ENCODE results near the gene SOX10. TPM values are rescaled to one million over a fixed set of nuclear protein-coding genes. Genes with fewer than 3 reads are reported as not detected.
A peak's percentile ranks its signal among the peaks of the same experiment; 100 is the strongest.

The SOX10 gene
- total RNA-seq, 2 experiments from 2014 or later = not detected

DNA sequence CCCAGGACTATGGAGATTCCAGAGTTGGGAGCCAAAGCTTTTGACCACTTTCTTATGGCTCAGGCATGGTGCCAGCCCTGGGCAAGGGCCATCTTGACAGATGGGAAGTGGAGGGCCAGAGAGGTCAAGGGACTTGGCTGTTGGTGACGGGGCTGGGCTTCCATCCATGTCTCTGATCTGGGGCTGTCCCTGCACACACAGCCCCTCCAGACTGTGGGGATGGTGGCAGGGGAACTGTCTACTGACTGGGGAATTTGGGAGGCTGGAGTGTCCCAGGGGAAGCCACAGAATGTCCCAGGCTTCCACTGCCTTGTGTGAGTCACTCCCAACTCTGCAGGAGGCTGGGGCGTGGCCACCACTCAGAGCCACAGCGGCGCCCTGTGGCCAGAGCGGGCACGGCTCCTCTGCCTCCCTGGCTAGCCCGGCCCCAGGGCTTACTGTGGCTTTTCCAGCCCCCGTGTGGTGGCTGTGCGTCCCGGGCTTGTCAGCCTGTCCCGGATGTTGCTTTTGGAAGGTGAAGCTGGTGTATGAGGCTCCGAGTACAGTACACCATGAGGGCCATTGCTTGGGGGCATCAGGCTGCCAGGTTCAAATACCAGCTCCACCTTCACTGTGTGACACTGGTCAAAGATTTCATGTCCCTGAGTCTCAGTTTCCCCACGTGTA, 50.5 kb downstream of the SOX10 start:
- no peaks in the 10 kb centered on the region for H3K27me3 Mint-ChIP-seq
- POLR2A ChIA-PET = no interaction called here

DNA sequence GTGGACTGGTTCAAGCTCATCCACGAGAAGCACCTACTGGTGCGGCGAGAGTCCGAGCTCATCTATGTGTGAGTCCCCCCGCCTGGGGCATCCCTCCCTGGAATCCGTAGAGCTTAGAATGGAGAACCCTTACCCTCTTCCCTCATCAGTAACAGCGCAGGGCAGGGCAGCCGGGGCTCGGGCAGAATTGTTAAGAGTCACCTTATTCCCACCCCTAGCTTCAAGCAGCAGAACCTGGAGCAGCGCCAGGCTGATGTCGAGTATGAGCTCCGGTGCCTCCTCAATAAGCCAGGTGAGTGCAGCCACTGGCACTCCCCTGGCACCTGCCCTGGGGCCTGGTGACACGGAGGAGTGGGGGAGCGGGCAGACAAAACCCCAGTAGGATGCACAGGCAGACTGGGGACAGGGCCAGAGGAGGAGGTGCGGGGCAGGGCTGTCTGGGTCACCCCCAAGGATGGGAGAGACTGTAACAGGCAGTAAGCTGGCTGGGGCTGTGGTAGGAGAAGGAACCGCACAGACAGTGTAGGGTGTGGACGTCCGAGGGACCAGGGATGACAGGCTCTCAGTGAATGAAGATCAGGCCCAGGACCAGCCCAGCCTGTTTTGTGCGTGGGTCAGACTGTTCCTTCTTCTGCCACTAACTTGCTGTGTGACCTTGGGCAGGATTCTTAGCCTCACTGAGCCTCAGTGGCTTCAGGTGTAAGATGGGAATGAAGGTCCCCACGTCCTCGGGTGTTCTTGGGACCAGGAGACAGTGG, 51.4 kb downstream of the SOX10 start:
- H3K9me3 Mint-ChIP-seq = no peaks in the 10 kb centered on the region
- no peak overlapping the region for H3K4me3 Mint-ChIP-seq
- H3K27ac Mint-ChIP-seq = no peak overlapping the region
- CTCF ChIA-PET = interaction anchor here (0.9 kb wide), 1 partner anchor 83 kb away, joined by 4 read pairs; no protein-coding TSS in a partner anchor
- H3K4me1 Mint-ChIP-seq = peaks cover 18% of the 10 kb centered on the region
- no peaks in the 10 kb centered on the region for H3K27me3 Mint-ChIP-seq
- peaks cover 6% of the 10 kb centered on the region for H3K36me3 Mint-ChIP-seq (ENCODE audit: low read depth)
- POLR2A ChIA-PET = no interaction called here
- DNase-seq = no peak

More for the DNA sequence above, 50.5 kb downstream of the SOX10 start:
- CTCF ChIA-PET = interaction anchor here (0.6 to 1.0 kb wide), 10 partner anchors 9 to 323 kb away, joined by 3 to 6 read pairs (median 4); no protein-coding TSS in a partner anchor
- Mint-ChIP-seq H3K9me3 (no peaks in the 10 kb centered on the region), H3K4me1 (peaks cover 18% of the 10 kb centered on the region), H3K36me3 (ENCODE audit: low read depth) (peaks cover 4% of the 10 kb centered on the region), H3K27ac (peak overlapping the region; percentile 63), H3K4me3 (no peak overlapping the region)
- peak; percentile 86 for DNase-seq

DNA sequence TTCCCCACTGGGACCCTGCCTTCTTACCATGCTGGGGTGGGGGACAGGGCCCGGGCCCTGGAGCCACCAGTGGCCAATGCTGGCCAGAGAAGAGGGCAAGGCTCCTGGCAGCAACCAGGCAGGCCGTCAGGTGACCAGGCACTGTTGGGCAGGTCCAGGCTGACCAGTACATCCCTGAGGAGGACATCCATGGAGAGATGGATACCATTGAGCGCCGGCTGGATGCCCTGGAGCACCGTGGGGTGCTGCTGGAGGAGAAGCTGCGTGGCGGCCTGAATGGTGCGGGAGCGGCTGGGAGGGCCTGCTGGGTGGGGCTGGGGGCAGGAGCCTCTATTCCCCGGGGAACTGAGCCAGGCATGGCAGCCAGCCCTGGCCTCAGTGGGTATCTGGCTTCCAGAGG, 52.0 kb downstream of the SOX10 start:
- Mint-ChIP-seq H3K27me3 (no peaks in the 10 kb centered on the region), H3K4me1 (peaks cover 18% of the 10 kb centered on the region), H3K36me3 (ENCODE audit: low read depth) (peaks cover 10% of the 10 kb centered on the region), H3K27ac (no peak overlapping the region), H3K9me3 (no peaks in the 10 kb centered on the region), H3K4me3 (no peak overlapping the region)
- DNase-seq = no peak
- POLR2A ChIA-PET = no interaction called here
- CTCF ChIA-PET = interaction anchor here (0.8 to 1.4 kb wide), 3 partner anchors 16 to 82 kb away, joined by 3 to 4 read pairs (median 3); no protein-coding TSS in a partner anchor

DNA sequence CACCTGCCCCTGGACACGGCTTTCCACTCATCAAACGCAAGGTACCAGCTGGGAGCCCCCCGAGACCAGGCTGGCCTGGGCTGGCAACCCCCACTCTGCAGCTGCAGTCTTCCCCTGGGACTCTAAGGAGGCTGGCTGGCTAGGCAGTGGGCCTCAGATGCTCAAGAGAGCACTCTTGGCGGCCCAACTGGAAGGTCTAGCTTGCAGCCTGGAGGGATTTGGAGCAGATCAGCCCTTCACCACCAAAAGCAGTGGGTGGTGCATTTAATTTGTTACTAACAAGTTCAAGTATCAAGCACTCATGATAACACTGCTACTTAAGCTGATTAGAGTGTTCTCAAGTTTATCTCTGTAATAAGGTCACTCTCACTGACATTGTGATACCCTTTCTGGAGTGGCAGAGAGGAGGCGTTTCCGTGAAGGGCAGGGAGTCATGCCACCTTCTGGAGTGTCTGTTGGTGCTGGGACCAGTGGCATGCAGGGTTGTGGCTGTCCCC, 52.4 kb downstream of the SOX10 start:
- Mint-ChIP-seq H3K27me3 (no peaks in the 10 kb centered on the region), H3K9me3 (no peaks in the 10 kb centered on the region), H3K4me3 (no peak overlapping the region), H3K27ac (no peak overlapping the region), H3K36me3 (ENCODE audit: low read depth) (peaks cover 10% of the 10 kb centered on the region), H3K4me1 (peaks cover 18% of the 10 kb centered on the region)
- POLR2A ChIA-PET = interaction anchor here (0.6 kb wide), 1 partner anchor 66 kb away, joined by 3 read pairs; no protein-coding TSS in a partner anchor
- no peak for DNase-seq
- CTCF ChIA-PET = interaction anchor here (0.8 to 1.6 kb wide), 6 partner anchors 16 to 116 kb away, joined by 3 to 5 read pairs (median 4); partner anchors contain the start of gene MICALL1

DNA sequence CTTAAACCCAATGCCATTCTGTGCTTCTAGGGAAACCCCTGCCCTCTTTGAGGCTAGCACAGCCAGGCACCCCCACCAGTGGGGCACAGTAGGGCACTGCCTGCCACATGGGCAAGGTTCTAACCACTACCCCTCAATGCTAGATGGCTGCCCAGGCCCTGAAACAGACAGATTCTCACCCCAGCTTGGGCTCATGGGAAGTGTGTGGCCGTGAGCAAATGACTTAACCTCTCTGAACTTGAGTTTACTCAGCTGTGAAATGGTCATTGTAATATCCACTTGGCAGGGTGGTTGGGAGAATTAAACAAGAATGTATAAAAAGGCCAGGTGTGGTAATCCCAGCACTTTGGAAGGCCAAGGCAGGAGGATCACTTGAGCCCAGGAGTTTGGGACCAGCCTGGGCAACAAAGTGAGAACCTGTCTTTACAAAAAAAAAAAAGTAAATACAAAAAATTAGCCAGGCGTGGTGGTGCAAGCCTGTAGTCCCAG, 53.4 kb downstream of the SOX10 start:
- no peaks in the 10 kb centered on the region for H3K9me3 Mint-ChIP-seq
- CTCF ChIA-PET = interaction anchor here (0.6 to 1.6 kb wide), 6 partner anchors 17 to 115 kb away, joined by 3 to 5 read pairs (median 3); partner anchors contain the start of gene MICALL1
- peaks cover 8% of the 10 kb centered on the region for H3K36me3 Mint-ChIP-seq (ENCODE audit: low read depth)
- POLR2A ChIA-PET = no interaction called here
- H3K27ac Mint-ChIP-seq = peak overlapping the region; percentile 26
- H3K4me1 Mint-ChIP-seq = peaks cover 18% of the 10 kb centered on the region
- H3K4me3 Mint-ChIP-seq = no peak overlapping the region
- H3K27me3 Mint-ChIP-seq = no peaks in the 10 kb centered on the region
- DNase-seq = no peak

DNA sequence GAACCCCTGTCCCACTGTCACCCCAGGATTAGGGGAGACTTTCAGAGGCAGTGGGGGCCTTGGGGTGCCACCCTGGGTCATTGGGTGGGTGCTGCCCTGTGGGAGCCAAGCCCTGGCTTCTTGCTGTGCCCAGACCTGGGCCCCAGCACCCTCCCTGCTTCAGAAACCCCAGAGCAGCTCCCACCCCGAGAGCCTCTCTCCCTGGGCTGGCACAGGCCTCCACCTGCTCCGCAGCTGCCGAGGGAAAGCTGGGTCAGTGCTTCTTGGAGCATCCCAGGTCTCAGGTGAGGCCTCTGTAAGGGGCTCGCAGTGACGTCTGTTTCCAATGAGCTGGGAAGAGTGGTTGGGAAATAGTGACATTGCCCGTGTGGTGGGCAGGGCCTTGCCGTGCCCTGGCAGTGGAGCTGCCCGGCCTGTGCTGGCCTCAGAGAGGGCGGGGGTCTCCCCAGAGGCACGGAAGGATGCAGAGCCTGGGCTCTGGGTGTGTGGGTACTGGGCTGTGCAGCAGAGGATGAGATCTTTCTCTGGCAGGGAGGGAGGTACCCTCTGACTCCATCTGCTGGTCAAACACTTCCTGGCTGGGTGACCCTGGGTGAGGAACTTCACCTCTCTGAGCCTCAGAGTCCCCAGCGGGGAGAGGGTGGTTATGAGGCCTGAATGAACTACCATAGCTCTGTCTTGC, 53.9 kb downstream of the SOX10 start:
- POLR2A ChIA-PET = no interaction called here
- Mint-ChIP-seq H3K4me3 (no peak overlapping the region), H3K9me3 (no peaks in the 10 kb centered on the region), H3K4me1 (peaks cover 18% of the 10 kb centered on the region), H3K27me3 (no peaks in the 10 kb centered on the region), H3K36me3 (ENCODE audit: low read depth) (peaks cover 8% of the 10 kb centered on the region), H3K27ac (no peak overlapping the region)
- CTCF ChIA-PET = interaction anchor here (0.6 to 1.6 kb wide), 4 partner anchors 24 to 114 kb away, joined by 3 to 5 read pairs (median 4); partner anchors contain the start of gene MICALL1
- peak; percentile 33 for DNase-seq

DNA sequence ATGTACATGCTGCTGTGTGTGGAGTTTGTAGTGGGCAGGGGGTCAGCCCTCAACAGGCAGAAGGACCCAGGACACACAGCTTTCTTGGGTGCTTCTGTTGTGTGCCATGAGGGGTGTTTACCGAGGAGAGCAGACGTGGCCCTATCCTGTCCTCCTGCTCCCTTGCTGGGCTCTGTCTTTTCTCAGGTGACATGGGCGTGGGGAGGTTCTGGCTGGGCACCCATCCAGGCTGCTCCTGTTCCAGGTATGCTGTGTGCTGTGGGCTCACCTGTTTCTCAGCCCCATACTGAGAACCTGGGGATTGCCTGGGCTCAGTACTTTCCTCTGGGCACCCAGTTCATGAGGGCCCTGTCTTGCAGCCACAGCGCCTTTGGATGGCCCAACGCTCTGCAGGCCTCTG, 55.0 kb downstream of the SOX10 start:
- H3K9me3 Mint-ChIP-seq = no peaks in the 10 kb centered on the region
- DNase-seq = no peak
- ChIA-PET CTCF (interaction anchor here (1.1 kb wide), 1 partner anchor 111 kb away, joined by 3 read pairs; no protein-coding TSS in a partner anchor), POLR2A (no interaction called here)
- no peaks in the 10 kb centered on the region for H3K27me3 Mint-ChIP-seq
- peaks cover 18% of the 10 kb centered on the region for H3K4me1 Mint-ChIP-seq
- no peak overlapping the region for H3K4me3 Mint-ChIP-seq
- H3K36me3 Mint-ChIP-seq (ENCODE audit: low read depth) = peaks cover 8% of the 10 kb centered on the region
- H3K27ac Mint-ChIP-seq = peak overlapping the region; percentile 3

DNA sequence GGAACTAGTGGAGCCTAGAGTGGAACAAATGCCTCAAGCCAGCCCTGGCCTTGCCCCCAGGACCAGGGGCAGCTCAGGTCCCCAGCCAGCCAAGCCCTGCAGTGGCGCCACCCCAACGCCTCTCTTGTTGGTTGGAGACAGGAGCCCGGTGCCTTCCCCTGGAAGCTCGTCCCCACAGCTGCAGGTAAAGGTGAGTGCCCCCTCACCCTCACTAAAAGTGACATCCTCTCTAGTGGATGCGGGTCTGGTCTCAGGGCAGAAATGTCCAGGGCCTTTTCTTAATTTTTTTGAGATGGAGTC, 56.8 kb downstream of the SOX10 start:
- Mint-ChIP-seq H3K27ac (no peak overlapping the region), H3K9me3 (no peaks in the 10 kb centered on the region), H3K36me3 (ENCODE audit: low read depth) (peaks cover 8% of the 10 kb centered on the region), H3K4me3 (no peak overlapping the region), H3K27me3 (no peaks in the 10 kb centered on the region), H3K4me1 (peaks cover 5% of the 10 kb centered on the region)
- DNase-seq = no peak
- CTCF ChIA-PET = interaction anchor here (1.2 to 1.6 kb wide), 2 partner anchors 12 to 38 kb away, joined by 3 to 4 read pairs; no protein-coding TSS in a partner anchor
- POLR2A ChIA-PET = no interaction called here

DNA sequence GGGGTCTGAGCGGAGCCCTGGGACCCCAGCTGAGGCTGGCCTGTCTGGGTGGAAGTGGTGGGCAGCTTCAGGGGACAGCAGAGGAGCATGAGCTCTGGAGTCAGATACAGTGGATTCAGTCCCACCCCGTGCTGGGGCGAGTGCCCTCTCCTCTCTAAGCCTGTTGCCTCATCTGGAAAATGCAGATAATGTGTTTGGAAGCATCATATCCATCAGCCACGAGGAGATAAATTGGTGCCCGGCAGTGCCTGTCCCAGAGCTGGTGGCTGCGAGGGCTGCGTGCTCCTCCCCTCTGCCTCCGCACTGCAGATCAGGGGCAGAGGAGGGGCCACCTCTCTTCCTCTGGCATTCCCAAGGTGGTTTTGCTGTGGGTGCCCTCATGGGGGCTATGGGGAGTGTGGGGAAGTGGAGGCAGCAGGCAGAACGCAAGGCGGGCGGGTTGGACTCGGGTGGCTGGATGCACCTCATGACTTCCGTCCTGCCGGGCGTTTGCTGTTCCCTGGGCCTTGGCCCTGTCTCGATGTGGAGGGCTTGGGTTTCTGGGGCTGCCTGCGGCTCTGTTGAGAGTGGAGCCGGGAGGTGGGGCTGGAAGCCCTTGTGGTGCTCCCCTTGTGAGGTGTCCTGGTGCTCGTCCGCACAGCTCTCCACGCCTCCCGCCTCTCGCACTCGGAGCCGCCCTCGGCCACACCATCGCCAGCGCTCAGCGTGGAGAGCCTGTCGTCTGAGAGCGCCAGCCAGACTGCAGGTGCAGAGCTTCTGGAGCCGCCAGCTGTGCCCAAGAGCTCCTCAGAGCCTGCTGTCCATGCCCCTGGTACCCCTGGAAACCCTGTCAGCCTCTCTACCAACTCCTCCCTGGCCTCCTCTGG, 57.4 kb downstream of the SOX10 start:
- Mint-ChIP-seq H3K4me3 (no peak overlapping the region), H3K36me3 (ENCODE audit: low read depth) (peaks cover 8% of the 10 kb centered on the region), H3K27me3 (no peaks in the 10 kb centered on the region), H3K4me1 (peaks cover 5% of the 10 kb centered on the region), H3K27ac (no peak overlapping the region), H3K9me3 (no peaks in the 10 kb centered on the region)
- ChIA-PET CTCF (interaction anchor here (0.5 to 1.6 kb wide), 3 partner anchors 13 to 39 kb away, joined by 3 to 5 read pairs (median 4); no protein-coding TSS in a partner anchor), POLR2A (no interaction called here)
- no peak for DNase-seq

DNA sequence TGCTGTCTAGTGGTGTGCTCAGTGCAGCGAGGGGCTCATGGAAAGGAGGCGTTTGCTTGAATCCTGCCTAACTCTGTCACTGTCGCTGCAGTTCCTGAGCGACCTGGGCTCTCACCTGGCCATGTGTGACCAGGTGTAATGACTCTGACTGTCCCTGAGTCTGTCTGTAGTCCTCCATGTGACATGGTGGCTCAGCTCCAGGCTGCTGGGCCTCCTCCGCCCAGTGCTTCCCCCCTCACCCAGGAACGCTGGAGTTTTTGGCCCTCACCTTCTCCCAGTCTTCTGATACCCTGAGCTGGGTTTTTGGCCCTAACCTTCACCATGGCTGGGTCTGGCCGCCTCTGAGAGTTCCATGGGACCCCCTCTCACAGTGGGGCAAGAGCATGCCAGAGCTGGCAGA, 58.0 kb downstream of the SOX10 start:
- ChIA-PET POLR2A (no interaction called here), CTCF (interaction anchor here (0.5 to 1.6 kb wide), 2 partner anchors 19 to 39 kb away, joined by 3 to 5 read pairs; no protein-coding TSS in a partner anchor)

DNA sequence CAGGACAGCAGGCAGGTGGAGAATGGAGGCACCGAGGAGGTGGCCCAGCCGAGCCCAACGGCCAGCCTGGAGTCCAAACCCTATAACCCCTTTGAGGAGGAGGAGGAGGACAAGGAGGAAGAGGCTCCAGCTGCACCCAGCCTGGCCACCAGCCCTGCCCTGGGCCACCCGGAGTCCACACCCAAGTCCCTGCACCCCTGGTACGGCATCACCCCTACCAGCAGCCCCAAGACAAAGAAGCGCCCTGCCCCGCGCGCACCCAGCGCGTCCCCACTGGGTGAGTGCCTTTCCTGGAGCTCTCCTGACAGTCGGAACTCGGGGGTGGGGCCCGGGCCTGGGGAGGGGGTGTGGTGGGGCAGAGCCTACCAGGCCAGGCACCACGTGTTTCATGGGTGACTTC, 58.6 kb downstream of the SOX10 start:
- DNase-seq = no peak
- ChIA-PET CTCF (no interaction called here), POLR2A (no interaction called here)
- H3K9me3 Mint-ChIP-seq = no peaks in the 10 kb centered on the region
- H3K36me3 Mint-ChIP-seq (ENCODE audit: low read depth) = peaks cover 10% of the 10 kb centered on the region
- no peaks in the 10 kb centered on the region for H3K27me3 Mint-ChIP-seq
- H3K4me3 Mint-ChIP-seq = no peak overlapping the region
- peaks cover 5% of the 10 kb centered on the region for H3K4me1 Mint-ChIP-seq
- H3K27ac Mint-ChIP-seq = no peak overlapping the region

More for the DNA sequence above, 58.0 kb downstream of the SOX10 start:
- Mint-ChIP-seq H3K27ac (no peak overlapping the region), H3K4me3 (no peak overlapping the region), H3K4me1 (peaks cover 5% of the 10 kb centered on the region), H3K27me3 (no peaks in the 10 kb centered on the region), H3K9me3 (no peaks in the 10 kb centered on the region), H3K36me3 (ENCODE audit: low read depth) (peaks cover 10% of the 10 kb centered on the region)
- no peak for DNase-seq

DNA sequence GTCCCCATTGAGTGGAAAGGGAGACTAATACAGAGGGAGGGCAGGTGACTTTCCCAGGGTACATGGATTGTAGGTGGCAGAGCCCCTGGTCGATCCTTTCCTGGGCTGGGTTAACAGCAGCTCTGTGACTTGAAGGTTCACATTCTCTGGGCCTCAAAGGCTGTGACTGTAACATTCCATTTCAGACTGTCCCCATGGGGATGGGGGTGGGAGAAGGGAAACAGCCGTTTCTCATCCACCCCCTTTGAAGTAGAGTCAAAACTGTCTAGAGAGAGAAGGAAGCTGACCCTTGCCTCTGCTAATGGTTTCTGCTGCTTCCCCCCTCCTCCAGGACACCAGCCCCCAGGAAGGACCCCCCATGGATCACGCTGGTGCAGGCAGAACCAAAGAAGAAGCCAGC, 59.0 kb downstream of the SOX10 start:
- Mint-ChIP-seq H3K9me3 (no peaks in the 10 kb centered on the region), H3K27me3 (no peaks in the 10 kb centered on the region), H3K27ac (no peak overlapping the region), H3K36me3 (ENCODE audit: low read depth) (peaks cover 10% of the 10 kb centered on the region), H3K4me3 (no peak overlapping the region), H3K4me1 (peaks cover under 1% of the 10 kb centered on the region)
- DNase-seq = no peak
- ChIA-PET POLR2A (no interaction called here), CTCF (no interaction called here)

Measured in activated CD4-positive, alpha-beta T cell treated with anti-CD3 and anti-CD28 coated beads, Interleukin-2, amount 10 ng/mL, durations not matched to agents 7 days and 5 days (primary cell).